CD14-positive monocyte (primary cell): Measurements from ENCODE around the gene ZFPM1. TPM values are rescaled to one million over a fixed set of nuclear protein-coding genes. Genes with fewer than 3 reads are reported as not detected.

ENCODE experiments used
- DNase-seq, 3 donors: peaks; one replicate each; pipeline ENCODE4 v3.0.0-alpha.2; 2011 to 2022
- H2AFZ ChIP-seq: 2 replicates; pipeline ENCODE4 v1.6.0; 2012; ENCODE audit warnings: mild to moderate bottlenecking, low read depth, low read length, inconsistent platforms; ENCODE audit not compliant: insufficient read depth, poor library complexity, severe bottlenecking
- H3K27ac ChIP-seq, 2 donors: 1 replicate in 1 of 2; 2 replicates in 1 of 2; pipeline ENCODE4 v1.5.1; 2012 to 2013; ENCODE audit warnings: low read length in 2 of 2, control low read depth in 1 of 2, inconsistent platforms in 1 of 2, low read depth in 1 of 2, mild to moderate bottlenecking in 1 of 2
- H3K27me3 ChIP-seq, 2 donors: one replicate each; pipeline versions ENCODE4 v1.6.0 to v1.6.1; 2011 to 2013; ENCODE audit warnings: low read length in 2 of 2; ENCODE audit not compliant: control insufficient read depth in 2 of 2, insufficient read depth in 2 of 2
- H3K36me3 ChIP-seq, 2 donors: replicated peaks in 1 of 2; 1 replicate in 1 of 2; 2 replicates in 1 of 2; pipeline versions ENCODE4 v1.5.1 to v1.6.1; 2012 to 2013; ENCODE audit warnings: low read length in 2 of 2, control low read depth in 1 of 2, inconsistent platforms in 1 of 2, mild to moderate bottlenecking in 1 of 2; ENCODE audit not compliant: insufficient read depth in 2 of 2, control insufficient read depth in 1 of 2
- H3K4me1 ChIP-seq, 2 donors: 1 replicate in 1 of 2; 2 replicates in 1 of 2; pipeline versions ENCODE4 v1.5.1 to v1.6.1; 2012 to 2013; ENCODE audit warnings: low read length in 2 of 2, control low read depth in 1 of 2, inconsistent platforms in 1 of 2, mild to moderate bottlenecking in 1 of 2, moderate library complexity in 1 of 2; ENCODE audit not compliant: insufficient read depth in 2 of 2, control insufficient read depth in 1 of 2
- H3K4me2 ChIP-seq: replicated peaks from 2 replicates; pipeline ENCODE3; 2012; ENCODE audit warnings: low read length, moderate library complexity, mild to moderate bottlenecking; ENCODE audit not compliant: poor library complexity, severe bottlenecking; ENCODE audit errors: extremely low read depth
- H3K4me3 ChIP-seq, 3 experiments: fragments of 200-600 bp in 1 of 3; sonication (generic) in 1 of 3; replicated peaks in 1 of 3; 1 replicate in 2 of 3; 2 replicates in 1 of 3; pipeline ENCODE4 v1.5.1; 2011 to 2013; ENCODE audit warnings: low read length in 3 of 3, mild to moderate bottlenecking in 3 of 3, control low read depth in 2 of 3, low read depth in 2 of 3, inconsistent platforms in 1 of 3, moderate library complexity in 1 of 3
- H3K79me2 ChIP-seq: 2 replicates; pipeline ENCODE4 v1.6.0; 2012; ENCODE audit warnings: mild to moderate bottlenecking, control low read depth, inconsistent platforms, low read length, moderate library complexity; ENCODE audit not compliant: insufficient read depth
- H3K9ac ChIP-seq: 2 replicates; pipeline ENCODE4 v1.6.0; 2017; ENCODE audit warnings: low read length, mild to moderate bottlenecking; ENCODE audit not compliant: insufficient read depth, poor library complexity, severe bottlenecking
- H3K9me3 ChIP-seq, 2 donors: replicated peaks in 1 of 2; 1 replicate in 1 of 2; 2 replicates in 1 of 2; pipeline versions ENCODE4 v1.5.1 to v1.6.1; 2012 to 2013; ENCODE audit warnings: low read length in 2 of 2, control low read depth in 1 of 2; ENCODE audit not compliant: control insufficient read depth in 1 of 2, insufficient read depth in 1 of 2
- H4K20me1 ChIP-seq: 2 replicates; pipeline ENCODE4 v1.6.0; 2012; ENCODE audit warnings: mild to moderate bottlenecking, low read length, control low read depth, moderate library complexity; ENCODE audit not compliant: insufficient read depth
- H3K27ac Mint-ChIP-seq, 7 donors: one replicate each; pipeline ENCODE4 v1.8.0; 2020; ENCODE audit warnings: mild to moderate bottlenecking in 7 of 7, mixed read lengths in 7 of 7, moderate library complexity in 6 of 7, inconsistent platforms in 2 of 7
- H3K27me3 Mint-ChIP-seq, 3 donors: one replicate each; pipeline ENCODE4 v1.8.0; 2021 to 2022; ENCODE audit warnings: low read depth in 3 of 3, mild to moderate bottlenecking in 3 of 3, mixed read lengths in 3 of 3, moderate library complexity in 3 of 3, inconsistent platforms in 1 of 3
- H3K36me3 Mint-ChIP-seq, 2 donors: one replicate each; pipeline ENCODE4 v1.8.0; 2020; ENCODE audit warnings: mixed read lengths in 2 of 2, inconsistent platforms in 1 of 2, mild to moderate bottlenecking in 1 of 2
- H3K4me1 Mint-ChIP-seq: one replicate; pipeline ENCODE4 v1.8.0; 2020; ENCODE audit warnings: mild to moderate bottlenecking, mixed read lengths
- H3K4me3 Mint-ChIP-seq, 2 donors: one replicate each; pipeline ENCODE4 v1.8.0; 2020; ENCODE audit warnings: mild to moderate bottlenecking in 2 of 2, mixed read lengths in 2 of 2, moderate library complexity in 1 of 2
- H3K9me3 Mint-ChIP-seq, 7 donors: one replicate each; pipeline ENCODE4 v1.8.0; 2020 to 2022; ENCODE audit warnings: mixed read lengths in 7 of 7, mild to moderate bottlenecking in 6 of 7, moderate library complexity in 6 of 7, inconsistent platforms in 2 of 7
- WGBS: methylation state at CpG from one replicate; pipeline ENCODE4 v1.1.5; 2013; ENCODE audit warnings: missing lambda C conversion rate; ENCODE audit not compliant: insufficient coverage; 5-methylcytosine and 5-hydroxymethylcytosine counted together
- intact Hi-C, 2 donors: fragments of 100-400 bp; cut with micrococcal nuclease; formaldehyde crosslinking; loops; one replicate each; pipeline versions ENCODE4 v1.15.0 to v1.15.1; 2023
- polyA plus RNA-seq, 3 donors: library from polyadenylated mRNA; depleted of rRNA in 1 of 3; unstranded in 2 of 3; stranded (reverse) in 1 of 3; fragments of 300-500 nt in 2 of 3; fragments of >200 nt in 1 of 3; fragmentation: Illumina TruSeq in 2 of 3; gene quantifications; 1 replicate in 2 of 3; 2 replicates in 1 of 3; pipeline ENCODE4 v1.2.3, GENCODE V29; 2012 to 2021
- TF ChIP-seq, protein P1 (sequence below): fragments of 200-600 bp; IDR thresholded peaks from one replicate; pipeline ENCODE4 v1.8.0; 2022; ENCODE audit warnings: antibody characterized with exemption, mild to moderate bottlenecking

The ZFPM1 gene
- polyA plus RNA-seq, 3 donors, result 0.04 to 0.19 (median 0.12) TPM

DNA sequence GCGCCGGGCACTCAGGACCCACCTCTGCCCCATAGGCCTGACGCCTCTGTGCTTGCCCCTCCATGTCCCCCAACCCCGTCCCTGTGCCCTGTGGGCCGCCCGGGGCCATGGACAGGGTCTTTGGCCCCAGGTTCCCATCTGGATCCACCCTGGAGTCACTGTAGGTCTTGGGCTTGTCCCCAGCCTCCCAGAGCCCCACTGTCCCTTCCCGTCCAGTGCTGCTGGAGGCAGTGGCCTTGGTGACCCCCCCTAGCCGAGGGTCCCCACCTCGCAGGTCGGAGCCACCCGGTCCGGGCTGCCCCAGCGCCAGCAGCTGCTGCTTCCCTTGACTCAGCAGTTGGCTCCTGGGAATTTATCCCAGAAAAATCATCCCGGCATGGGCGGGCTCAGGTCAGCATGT, 49.3 kb downstream of the ZFPM1 start:
- H3K4me3 Mint-ChIP-seq, result no peak overlapping the region
- H3K27ac Mint-ChIP-seq, result no peak overlapping the region
- H3K9me3 Mint-ChIP-seq, result no peaks in the 10 kb centered on the region
- H3K27me3 ChIP-seq, result no peaks in the 10 kb centered on the region
- intact Hi-C loops, result no loop called here
- no peaks in the 10 kb centered on the region for H3K36me3 ChIP-seq
- no peak overlapping the region for H3K4me2 ChIP-seq
- no peak for DNase-seq
- H3K36me3 Mint-ChIP-seq, result no peaks in the 10 kb centered on the region
- no peak overlapping the region for H3K4me3 ChIP-seq
- H3K79me2 ChIP-seq, result no peaks in the 10 kb centered on the region
- H3K4me1 Mint-ChIP-seq, result no peaks in the 10 kb centered on the region
- peaks cover 2 to 19% (median 2%) of the 10 kb centered on the region in 3 donors for H3K27me3 Mint-ChIP-seq
- H3K9ac ChIP-seq, result no peak overlapping the region
- H3K9me3 ChIP-seq, result no peaks in the 10 kb centered on the region
- H2AFZ ChIP-seq, result no peak overlapping the region
- H4K20me1 ChIP-seq, result no peaks in the 10 kb centered on the region
- TF ChIP-seq, protein P1, sequence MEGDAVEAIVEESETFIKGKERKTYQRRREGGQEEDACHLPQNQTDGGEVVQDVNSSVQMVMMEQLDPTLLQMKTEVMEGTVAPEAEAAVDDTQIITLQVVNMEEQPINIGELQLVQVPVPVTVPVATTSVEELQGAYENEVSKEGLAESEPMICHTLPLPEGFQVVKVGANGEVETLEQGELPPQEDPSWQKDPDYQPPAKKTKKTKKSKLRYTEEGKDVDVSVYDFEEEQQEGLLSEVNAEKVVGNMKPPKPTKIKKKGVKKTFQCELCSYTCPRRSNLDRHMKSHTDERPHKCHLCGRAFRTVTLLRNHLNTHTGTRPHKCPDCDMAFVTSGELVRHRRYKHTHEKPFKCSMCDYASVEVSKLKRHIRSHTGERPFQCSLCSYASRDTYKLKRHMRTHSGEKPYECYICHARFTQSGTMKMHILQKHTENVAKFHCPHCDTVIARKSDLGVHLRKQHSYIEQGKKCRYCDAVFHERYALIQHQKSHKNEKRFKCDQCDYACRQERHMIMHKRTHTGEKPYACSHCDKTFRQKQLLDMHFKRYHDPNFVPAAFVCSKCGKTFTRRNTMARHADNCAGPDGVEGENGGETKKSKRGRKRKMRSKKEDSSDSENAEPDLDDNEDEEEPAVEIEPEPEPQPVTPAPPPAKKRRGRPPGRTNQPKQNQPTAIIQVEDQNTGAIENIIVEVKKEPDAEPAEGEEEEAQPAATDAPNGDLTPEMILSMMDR, result no peak
- H3K27ac ChIP-seq, result no peak overlapping the region
- H3K4me1 ChIP-seq, result no peaks in the 10 kb centered on the region
- WGBS, result 93% methylated on average over 14 of the region's 15 CpGs

DNA sequence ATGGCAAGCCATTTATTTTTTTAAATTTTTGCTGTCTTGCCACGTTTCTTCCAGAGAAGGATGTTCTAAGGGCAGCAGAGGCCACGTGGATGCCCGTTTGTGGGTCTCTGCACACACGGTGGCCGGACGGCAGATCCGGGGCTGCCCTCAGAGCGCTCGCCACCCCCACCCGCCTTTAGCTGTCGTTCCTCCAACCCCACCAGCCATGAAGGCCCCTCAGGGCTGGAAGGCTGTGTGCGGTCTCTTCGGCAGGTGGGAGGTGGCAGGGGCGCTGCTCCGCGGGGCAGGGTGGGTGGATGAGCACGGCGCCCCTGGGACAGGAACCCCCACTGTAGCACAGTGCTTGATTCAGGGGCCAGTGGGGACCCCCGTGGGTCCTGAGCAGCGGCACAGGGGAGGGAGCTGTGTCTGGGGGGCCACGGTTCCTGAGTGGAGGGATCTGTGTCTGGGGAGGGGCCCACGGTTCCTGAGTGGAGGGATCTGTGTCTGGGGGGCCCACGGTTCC, 49.7 kb downstream of the ZFPM1 start:
- Histone ChIP-seq H3K4me1 (no peaks in the 10 kb centered on the region), H4K20me1 (no peaks in the 10 kb centered on the region), H2AFZ (no peak overlapping the region), H3K79me2 (no peaks in the 10 kb centered on the region), H3K27ac (no peak overlapping the region), H3K9ac (no peak overlapping the region), H3K9me3 (no peaks in the 10 kb centered on the region), H3K4me2 (no peak overlapping the region), H3K36me3 (no peaks in the 10 kb centered on the region), H3K4me3 (no peak overlapping the region), H3K27me3 (no peaks in the 10 kb centered on the region)
- Mint-ChIP-seq H3K4me3 (no peak overlapping the region), H3K27ac (no peak overlapping the region), H3K4me1 (no peaks in the 10 kb centered on the region), H3K27me3 (peaks cover 2 to 19% (median 2%) of the 10 kb centered on the region in 3 donors), H3K9me3 (no peaks in the 10 kb centered on the region), H3K36me3 (no peaks in the 10 kb centered on the region)
- DNase-seq, result no peak
- intact Hi-C loops, result no loop called here
- WGBS, result 93% methylated on average over 15 of the region's 23 CpGs
- TF ChIP-seq, protein P1, result no peak
